IPS DF 19.7 (cell line): ENCODE measurements around the gene OR4A47.
"Not testable (repeated sequence)": the region's sequence is repeated elsewhere in the genome, so short reads cannot be mapped to it uniquely, and the experiment has no call there.

Experiments
- DNase-seq: peaks from one replicate; pipeline ENCODE4 v3.0.0-alpha.2; 2013; ENCODE audit warnings: low read depth, low spot score

The OR4A47 gene

GRCh38 chr11:48488493-48488892 is at the start of gene OR4A47:
TSS of gene OR4A47 (plus strand) at chr11:48488793. CDS start at chr11:48488793, 0 bp downstream.
- DNase-seq, result not testable (repeated sequence)

DNA sequence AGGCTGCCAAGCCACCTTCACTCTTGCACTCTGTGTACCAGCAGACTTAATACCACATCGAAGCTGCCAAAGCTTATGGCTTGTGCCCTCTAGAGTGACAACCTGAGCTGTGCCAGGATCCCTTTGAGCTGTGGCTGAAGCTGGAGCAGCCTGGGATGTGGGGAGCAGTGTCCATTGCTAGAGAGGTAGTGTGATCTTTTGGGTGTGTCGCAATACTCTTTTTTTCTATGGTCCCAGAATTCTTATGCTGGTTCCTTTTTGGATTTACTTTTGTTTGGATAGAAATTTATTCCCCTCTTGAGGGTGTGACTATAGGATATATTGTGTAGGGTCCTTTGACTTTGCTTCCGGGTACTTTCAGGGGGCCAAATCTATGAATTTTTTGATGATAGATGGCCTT is 32.7 kb upstream of the OR4A47 start:
- not testable (repeated sequence) for DNase-seq

DNA sequence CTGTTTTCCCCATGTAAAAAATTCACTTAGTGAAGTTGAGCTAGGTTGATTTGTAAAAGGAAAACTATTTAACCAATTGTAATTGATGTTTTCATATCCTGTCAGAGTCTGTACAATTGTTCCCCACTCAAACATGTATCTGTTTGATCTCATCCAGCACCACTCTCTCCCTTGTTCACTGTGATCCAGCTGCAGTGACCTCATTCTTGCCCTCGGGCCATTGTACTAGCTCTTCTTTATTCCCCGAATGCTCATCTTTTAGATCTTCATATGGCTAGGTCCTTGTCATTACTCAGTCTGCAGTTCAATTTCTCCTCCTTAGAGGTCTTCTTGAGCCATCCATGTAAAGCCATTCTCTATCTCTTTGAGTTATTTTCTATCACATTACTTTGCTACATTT is 14.6 kb upstream of the OR4A47 start:
- DNase-seq, result not testable (repeated sequence)

DNA sequence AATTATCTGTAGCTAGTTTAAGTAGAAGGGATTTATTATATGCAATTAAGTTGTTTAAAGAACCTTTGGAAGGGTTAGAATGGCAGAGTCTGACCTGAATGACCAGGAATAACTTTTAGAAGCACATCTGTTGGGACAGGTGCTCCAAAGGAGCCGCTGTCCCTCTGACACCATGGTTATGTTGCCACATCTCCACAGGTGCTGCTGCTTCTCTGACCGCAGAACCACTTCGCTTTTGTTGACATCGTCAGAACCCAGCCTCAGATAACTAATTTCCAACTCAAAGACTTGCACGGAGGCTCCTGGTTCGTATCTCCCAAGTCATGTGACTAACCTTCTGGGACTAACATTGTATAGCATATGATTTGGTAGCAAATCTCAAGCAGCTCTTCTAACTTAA is 13.9 kb upstream of the OR4A47 start:
- DNase-seq, result not testable (repeated sequence)

DNA sequence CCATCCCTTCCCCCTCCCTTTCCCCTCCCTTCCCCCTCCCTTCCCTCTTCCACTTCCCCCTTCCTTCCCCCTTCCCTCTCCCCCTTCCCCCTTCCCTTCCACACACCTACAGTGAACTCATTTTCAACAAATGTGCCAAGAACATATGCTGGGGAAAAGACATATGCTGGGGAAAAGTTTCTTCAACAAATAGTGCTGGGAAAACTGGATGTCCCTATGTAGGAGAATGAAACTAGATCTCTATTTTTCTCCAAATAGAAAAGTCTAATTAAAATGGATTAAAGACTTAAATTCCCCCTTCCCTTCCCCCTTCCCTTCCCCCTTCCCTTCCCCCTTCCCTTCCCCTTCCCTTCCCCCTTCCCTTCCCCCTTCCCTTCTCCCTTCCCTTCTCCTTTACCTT is 17.6 kb downstream of the OR4A47 start:
- not testable (repeated sequence) for DNase-seq

GRCh38 chr11:48538991-48539390 is 50.4 kb downstream of the OR4A47 start:
- DNase-seq, result no peak
